Psoas muscle (tissue), 8 donors: ENCODE results near the gene SCUBE1. TPM values are rescaled to one million over a fixed set of nuclear protein-coding genes. Genes with fewer than 3 reads are reported as not detected.

Source experiments
- ATAC-seq, 4 donors: fragments of 200-7000 bp; cut with Tn5 transposase; one replicate each; pipeline ENCODE4 v1.9.1; 2020; ENCODE audit warnings: moderate library complexity in 3 of 4, mild to moderate bottlenecking in 2 of 4
- DNase-seq, 2 donors: peaks; one replicate each; pipeline ENCODE4 v3.0.0-alpha.2; 2020
- H3K27ac ChIP-seq: fragments of 200-600 bp; one replicate; pipeline ENCODE4 v1.8.0; 2022
- H3K27me3 ChIP-seq, 3 donors: fragments of 200-600 bp in 1 of 3; one replicate each; pipeline versions ENCODE4 v1.6.1 to v1.8.0; 2013 to 2022; ENCODE audit warnings: low read length in 2 of 3, mild to moderate bottlenecking in 2 of 3, moderate library complexity in 1 of 3; ENCODE audit not compliant: insufficient read depth in 3 of 3
- H3K36me3 ChIP-seq, 2 donors: fragments of 200-600 bp in 1 of 2; one replicate each; pipeline versions ENCODE4 v1.6.1 to v1.8.0; 2013 to 2022; ENCODE audit warnings: low read depth in 1 of 2, mild to moderate bottlenecking in 1 of 2, moderate library complexity in 1 of 2; ENCODE audit not compliant: insufficient read depth in 1 of 2
- H3K4me1 ChIP-seq: fragments of 200-600 bp; one replicate; pipeline ENCODE4 v1.8.0; 2022
- H3K4me3 ChIP-seq: fragments of 200-600 bp; one replicate; pipeline ENCODE4 v1.8.0; 2022; ENCODE audit warnings: mild to moderate bottlenecking
- H3K9me3 ChIP-seq: fragments of 200-600 bp; one replicate; pipeline ENCODE4 v1.8.0; 2022
- WGBS, 3 donors: extraction: QIAGEN DNeasy Blood & Tissue Kit; methylation state at CpG; one replicate each; pipeline versions ENCODE4 v1.1.6 to v1.1.7; 2013; 5-methylcytosine and 5-hydroxymethylcytosine counted together
- intact Hi-C, 2 donors: fragments of 100-400 bp; cut with DNase I; formaldehyde crosslinking; loops; one replicate each; pipeline versions ENCODE4 v1.11.0 to v1.14.2; 2022
- polyA plus RNA-seq, 3 donors: library from polyadenylated mRNA; stranded (reverse); fragments of 200-250 nt; gene quantifications; one replicate each; pipeline ENCODE4 v1.2.3, GENCODE V29; 2013
- total RNA-seq, 4 donors: library from RNA; stranded (reverse); fragmentation: NEBNext Ultra II Directional in 2 of 4; extraction: Animal tissue kit (Norgen Biotek cat#: 25700) in 2 of 4; gene quantifications; one replicate each; pipeline versions ENCODE4 v1.2.1 to v1.2.4, GENCODE V29; 2021 to 2023
- TF ChIP-seq, protein P1 (sequence below): fragments of 200-600 bp; IDR thresholded peaks from one replicate; pipeline ENCODE4 v1.8.0; 2022; ENCODE audit warnings: antibody characterized with exemption
- donor health status: healthy with polysubstance abuse.
- donor health status: DM: no; HTN: no; CAD: no; lungs with moderate emphysema.
- donor health status: Bipolar disorder and iron deficiency.
- donor health status: healthy.
- donor health status: DM: yes; HTN: yes; CAD: no.
- donor health status: DM: no; HTN: no; CAD: no.
- donor health status: DM: no; HTN: no; CAD: no.
- donor health status: DM: yes; HTN: yes; CAD: no.

The SCUBE1 gene
- total and polyA plus RNA-seq, 7 donors = 0.04 to 0.19 (median 0.08) TPM

DNA sequence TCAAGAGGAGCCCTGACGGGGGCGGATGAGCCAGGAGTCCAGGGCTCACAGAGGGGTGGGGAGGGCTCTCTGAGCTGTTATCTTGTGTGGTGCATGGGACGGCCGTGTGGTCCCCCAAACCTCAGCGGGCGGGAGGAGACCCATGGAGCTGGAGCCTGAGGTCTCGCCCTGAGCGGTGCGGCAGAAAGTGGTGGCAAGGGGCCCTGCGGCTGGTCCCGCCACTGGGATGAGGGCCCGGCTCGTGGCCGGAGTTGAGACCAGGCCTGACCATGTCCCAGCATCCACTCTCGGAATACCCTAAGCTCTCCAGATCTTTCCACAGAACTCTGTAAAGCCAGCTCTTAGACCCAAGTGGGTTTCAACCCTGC, 133.7 kb downstream of the SCUBE1 start:
- Histone ChIP-seq H3K27me3 (peaks cover 0 to 10% (median 5%) of the 10 kb centered on the region in 3 donors), H3K9me3 (no peaks in the 10 kb centered on the region), H3K27ac (no peak overlapping the region), H3K4me3 (no peak overlapping the region), H3K4me1 (no peaks in the 10 kb centered on the region), H3K36me3 (no peaks in the 10 kb centered on the region)
- intact Hi-C loops = no loop called here
- ATAC-seq (no peak), DNase-seq (peak in 1 of 2 donors; percentile 42)
- 86 to 93% (median 86%) methylated on average over 13 to 15 of the region's 15 CpGs for WGBS, 3 donors
- TF ChIP-seq, protein P1, sequence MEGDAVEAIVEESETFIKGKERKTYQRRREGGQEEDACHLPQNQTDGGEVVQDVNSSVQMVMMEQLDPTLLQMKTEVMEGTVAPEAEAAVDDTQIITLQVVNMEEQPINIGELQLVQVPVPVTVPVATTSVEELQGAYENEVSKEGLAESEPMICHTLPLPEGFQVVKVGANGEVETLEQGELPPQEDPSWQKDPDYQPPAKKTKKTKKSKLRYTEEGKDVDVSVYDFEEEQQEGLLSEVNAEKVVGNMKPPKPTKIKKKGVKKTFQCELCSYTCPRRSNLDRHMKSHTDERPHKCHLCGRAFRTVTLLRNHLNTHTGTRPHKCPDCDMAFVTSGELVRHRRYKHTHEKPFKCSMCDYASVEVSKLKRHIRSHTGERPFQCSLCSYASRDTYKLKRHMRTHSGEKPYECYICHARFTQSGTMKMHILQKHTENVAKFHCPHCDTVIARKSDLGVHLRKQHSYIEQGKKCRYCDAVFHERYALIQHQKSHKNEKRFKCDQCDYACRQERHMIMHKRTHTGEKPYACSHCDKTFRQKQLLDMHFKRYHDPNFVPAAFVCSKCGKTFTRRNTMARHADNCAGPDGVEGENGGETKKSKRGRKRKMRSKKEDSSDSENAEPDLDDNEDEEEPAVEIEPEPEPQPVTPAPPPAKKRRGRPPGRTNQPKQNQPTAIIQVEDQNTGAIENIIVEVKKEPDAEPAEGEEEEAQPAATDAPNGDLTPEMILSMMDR = no peak

DNA sequence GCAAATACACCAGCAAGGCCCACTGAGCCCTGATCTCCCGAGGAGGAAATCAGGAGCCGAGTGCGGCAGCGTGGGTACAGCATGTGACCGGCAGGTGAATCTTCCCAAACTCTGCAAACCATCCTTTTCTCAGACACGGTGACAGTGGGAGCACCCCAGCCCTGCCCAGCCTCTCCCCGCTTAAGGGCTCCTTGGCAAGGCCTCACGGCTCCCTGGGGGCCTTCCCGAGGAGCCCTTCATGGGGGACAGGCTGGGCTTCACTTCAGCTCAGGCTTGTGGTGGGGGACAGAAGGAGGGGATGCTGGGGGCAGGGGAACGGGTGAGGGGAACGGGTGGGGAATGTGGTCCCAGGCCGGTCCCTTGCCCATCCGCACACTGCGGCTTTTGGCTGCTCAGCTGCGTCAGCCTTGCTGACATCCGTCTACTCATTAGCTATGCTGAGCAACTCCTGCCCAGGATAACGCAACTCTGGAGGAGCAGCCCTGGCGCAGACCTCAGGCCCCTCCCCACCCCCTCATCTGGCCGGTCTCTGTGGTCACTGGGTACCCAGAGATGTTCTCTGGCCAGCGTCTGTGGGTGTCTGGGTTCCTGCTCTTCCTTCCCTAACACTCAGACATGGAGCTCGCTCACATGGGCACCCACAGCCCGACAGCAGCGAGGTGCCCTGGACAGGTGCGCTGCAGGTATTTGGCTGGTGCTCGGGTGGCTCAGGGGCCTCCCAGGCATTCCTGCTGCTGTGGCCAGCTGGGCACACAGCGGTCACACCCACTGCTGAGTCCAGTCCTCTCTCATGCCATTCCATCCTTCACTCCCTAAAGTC, 134.3 kb downstream of the SCUBE1 start:
- TF ChIP-seq, protein P1 = no peak
- Histone ChIP-seq H3K4me1 (no peaks in the 10 kb centered on the region), H3K36me3 (no peaks in the 10 kb centered on the region), H3K27ac (no peak overlapping the region), H3K27me3 (peaks cover 0 to 10% (median 5%) of the 10 kb centered on the region in 3 donors), H3K9me3 (no peaks in the 10 kb centered on the region), H3K4me3 (no peak overlapping the region)
- ATAC-seq (no peak), DNase-seq (no peak)
- WGBS, 3 donors = 75 to 79% (median 77%) methylated on average over 26 of the region's 26 CpGs
- intact Hi-C loops = no loop called here

DNA sequence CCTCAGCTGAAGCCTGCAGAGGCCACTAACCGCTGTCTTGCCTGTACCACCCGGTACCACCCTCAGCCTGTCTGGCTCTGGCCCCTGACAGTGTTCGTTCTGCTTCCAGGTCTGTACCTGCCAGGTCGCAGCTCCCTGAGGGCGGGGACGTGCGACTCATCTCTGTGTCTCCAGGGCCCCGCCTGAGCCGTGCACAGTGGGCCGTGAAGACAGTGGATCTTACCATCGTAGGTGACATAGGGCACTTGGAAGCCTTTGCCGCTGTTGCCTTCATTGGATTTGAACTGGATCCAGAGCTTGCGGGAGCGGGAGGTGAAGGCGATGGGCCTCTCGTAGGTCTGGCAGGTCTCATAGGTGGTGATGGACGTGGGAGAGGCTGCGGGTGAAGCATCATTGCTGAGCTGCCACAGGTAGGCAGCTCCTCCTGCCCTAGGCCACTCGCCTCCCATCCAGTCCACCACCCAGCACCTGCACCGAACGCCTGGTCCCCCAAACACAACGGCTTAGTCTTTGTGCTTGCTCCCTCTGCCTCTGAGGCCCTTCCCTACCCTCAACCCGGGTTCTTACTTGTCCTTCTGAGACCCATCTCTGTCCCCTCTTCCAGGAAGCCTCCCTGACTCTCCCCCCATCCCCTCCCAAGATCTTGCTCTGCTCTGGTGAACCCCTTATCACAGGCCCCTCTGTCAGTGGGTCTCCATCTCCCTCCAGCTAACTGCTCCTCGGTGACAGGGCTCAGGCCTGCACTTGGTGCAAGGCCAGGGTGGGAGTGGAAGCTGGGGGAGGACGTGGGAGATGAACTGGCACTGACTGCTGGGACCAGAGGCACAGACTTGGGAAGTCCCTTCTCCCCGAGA, 135.1 kb downstream of the SCUBE1 start:
- intact Hi-C loops = no loop called here
- ATAC-seq (no peak), DNase-seq (peak; percentile 9 to 40)
- Histone ChIP-seq H3K4me3 (no peak overlapping the region), H3K27ac (no peak overlapping the region), H3K9me3 (no peaks in the 10 kb centered on the region), H3K27me3 (peaks cover 0 to 10% (median 7%) of the 10 kb centered on the region in 3 donors), H3K4me1 (no peaks in the 10 kb centered on the region), H3K36me3 (no peaks in the 10 kb centered on the region)
- TF ChIP-seq, protein P1 = no peak
- WGBS, 3 donors = 85 to 90% (median 85%) methylated on average over 25 to 26 of the region's 26 CpGs

DNA sequence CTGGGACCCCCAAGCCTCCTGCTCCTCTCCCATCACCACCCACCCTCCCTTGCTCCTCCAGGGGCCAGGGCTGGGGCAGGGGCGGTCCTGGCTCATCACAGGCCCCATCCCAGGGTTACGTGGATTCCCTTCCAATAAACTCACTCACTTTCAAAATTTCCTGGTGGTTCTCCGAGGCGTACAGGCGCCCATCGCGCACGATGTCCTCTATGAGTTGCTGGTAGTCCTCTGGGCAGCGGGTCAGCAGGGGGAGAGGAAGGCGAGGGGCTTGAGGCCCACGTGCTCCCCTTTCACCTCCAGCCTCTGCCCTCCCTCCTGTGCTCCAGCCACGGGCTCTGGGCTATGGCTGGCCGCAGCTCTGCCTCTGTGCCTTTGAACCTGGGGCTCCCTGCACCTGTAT, 135.8 kb downstream of the SCUBE1 start:
- Histone ChIP-seq H3K9me3 (no peaks in the 10 kb centered on the region), H3K36me3 (no peaks in the 10 kb centered on the region), H3K4me1 (no peaks in the 10 kb centered on the region), H3K27ac (no peak overlapping the region), H3K27me3 (peaks cover 0 to 10% (median 7%) of the 10 kb centered on the region in 3 donors), H3K4me3 (no peak overlapping the region)
- WGBS, 3 donors = 87 to 89% (median 87%) methylated on average over 13 of the region's 13 CpGs
- TF ChIP-seq, protein P1 = no peak
- ATAC-seq (no peak), DNase-seq (peak in 1 of 2 donors; percentile 50)
- intact Hi-C loops = no loop called here
